Measurements from ENCODE around the gene STARD10.
"Not testable (repeated sequence)": the region's sequence is repeated elsewhere in the genome, so short reads cannot be mapped to it uniquely, and the experiment has no call there.

STARD10 gene

GRCh38 chr11:72825661-72826060, 31.8 kb upstream of the STARD10 start:
- no peak for DNase-seq

- DNase-seq: no peak
These were observed 31.1 kb upstream of the STARD10 start for GRCh38 chr11:72824811-72825505.

- no peak for DNase-seq
These were observed 30.2 kb upstream of the STARD10 start for GRCh38 chr11:72824020-72824419.

- no peak for DNase-seq
These were observed 29.4 kb upstream of the STARD10 start for GRCh38 chr11:72823105-72823804.

GRCh38 chr11:72821920-72822799, 28.3 kb upstream of the STARD10 start:
- DNase-seq: peak; percentile 86

GRCh38 chr11:72821221-72821919, 27.5 kb upstream of the STARD10 start:
- no peak for DNase-seq

- DNase-seq: no peak
These were observed 26.7 kb upstream of the STARD10 start for GRCh38 chr11:72820439-72821139.

- DNase-seq: no peak
These were observed 25.1 kb upstream of the STARD10 start for GRCh38 chr11:72818971-72819370.

GRCh38 chr11:72817966-72818365, 24.1 kb upstream of the STARD10 start:
- DNase-seq: no peak

GRCh38 chr11:72816404-72816990, 22.6 kb upstream of the STARD10 start:
- no peak for DNase-seq

- DNase-seq: no peak
These were observed 21.3 kb upstream of the STARD10 start for GRCh38 chr11:72815110-72815618.

GRCh38 chr11:72814286-72815109, 20.7 kb upstream of the STARD10 start, which contains the start of gene ATG16L2:
Gene ATG16L2 (plus strand): TSS chr11:72814411. CDS start chr11:72814446, 35 bp downstream.
- DNase-seq: peak; percentile 75

- peak; percentile 79 for DNase-seq
These were observed 20.0 kb upstream of the STARD10 start for GRCh38 chr11:72813740-72814285.

GRCh38 chr11:72812967-72813739, 19.3 kb upstream of the STARD10 start:
- DNase-seq: peak; percentile 77

- no peak for DNase-seq
These were observed 18.7 kb upstream of the STARD10 start for GRCh38 chr11:72812604-72812966.

GRCh38 chr11:72811686-72812085, 17.8 kb upstream of the STARD10 start:
- DNase-seq: not testable (repeated sequence)

- no peak for DNase-seq
These were observed 14.5 kb upstream of the STARD10 start for GRCh38 chr11:72808331-72808798.

- DNase-seq: no peak
These were observed 13.9 kb upstream of the STARD10 start for GRCh38 chr11:72807792-72808191.

GRCh38 chr11:72807021-72807693, 13.3 kb upstream of the STARD10 start:
- DNase-seq: no peak
